Activated effector memory CD4-positive, alpha-beta T cell treated with Interleukin-2 at 50 U/mL for 16 hours (primary cell): ENCODE results near the gene CLIP3.
"Not testable (repeated sequence)": the region's sequence is repeated elsewhere in the genome, so short reads cannot be mapped to it uniquely, and the experiment has no call there.

Experiments
- DNase-seq: peaks from one replicate; pipeline ENCODE4 v3.0.0-alpha.2; 2020

Gene CLIP3

DNA sequence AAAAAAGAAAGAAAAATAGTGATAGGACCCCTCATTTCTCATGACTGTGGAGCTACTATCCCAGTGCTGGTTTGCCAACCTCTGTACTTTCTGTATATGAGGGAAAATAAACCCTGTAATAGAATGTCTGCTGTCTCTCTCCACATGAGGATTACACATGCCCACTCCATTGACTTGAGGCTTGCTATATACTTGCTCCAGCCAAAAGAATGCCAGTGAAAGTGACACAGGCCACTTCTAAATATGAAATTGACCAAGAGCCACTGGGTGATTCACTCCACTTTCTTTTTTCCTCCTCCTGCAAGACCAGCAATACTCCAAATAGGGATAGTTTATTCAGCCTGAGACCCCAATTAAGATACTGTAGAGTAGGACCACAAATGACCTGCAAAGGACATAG lies 15.2 kb upstream of the CLIP3 start:
- DNase-seq, result no peak

DNA sequence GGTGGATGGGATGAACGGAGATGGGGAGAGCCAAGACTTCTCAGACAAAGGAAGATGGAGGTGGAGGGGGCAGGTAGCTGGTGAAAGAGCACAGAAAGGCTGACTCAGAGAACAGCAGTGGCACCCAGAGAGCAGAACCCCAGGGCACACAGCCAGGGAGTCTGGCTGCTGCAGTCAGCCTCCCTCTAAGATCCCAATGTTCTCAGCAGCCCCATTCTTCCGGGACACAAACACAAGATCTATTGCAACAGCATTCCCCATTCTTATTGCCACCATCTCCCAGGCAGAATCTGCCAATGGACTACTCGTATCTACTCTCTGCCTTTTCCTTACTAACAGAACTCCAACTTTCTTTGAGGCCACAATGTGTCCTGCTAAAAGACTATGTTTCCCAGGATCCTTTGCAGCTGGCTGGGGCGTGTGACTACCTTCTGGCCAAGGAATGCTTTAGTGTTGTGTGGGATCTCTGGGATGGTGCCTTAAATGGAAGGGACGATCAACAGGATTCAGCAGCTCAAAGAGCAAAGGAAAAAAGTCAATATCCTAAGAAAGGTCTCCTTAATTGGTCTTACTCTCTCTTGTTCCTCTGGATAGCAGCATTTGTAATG lies 13.9 kb upstream of the CLIP3 start:
- DNase-seq, result no peak

DNA sequence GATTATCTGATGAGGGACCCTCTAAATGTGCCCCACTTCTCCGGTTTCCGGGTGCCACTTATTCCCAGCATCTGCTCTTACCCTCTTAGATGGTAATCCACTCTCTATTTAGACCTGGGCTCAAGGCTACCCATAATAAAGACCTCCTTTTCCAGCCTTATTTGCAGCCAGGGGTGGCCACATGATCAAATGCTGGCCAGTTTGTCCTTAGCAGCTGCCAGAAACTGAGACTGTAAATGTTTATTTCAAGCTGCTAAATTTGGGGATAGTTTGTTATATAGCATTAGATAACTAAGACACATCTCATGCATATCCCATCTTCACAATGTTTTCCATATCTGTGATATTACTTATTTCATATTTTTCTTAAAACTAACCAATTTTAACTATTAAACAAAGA lies 11.3 kb upstream of the CLIP3 start:
- no peak for DNase-seq

DNA sequence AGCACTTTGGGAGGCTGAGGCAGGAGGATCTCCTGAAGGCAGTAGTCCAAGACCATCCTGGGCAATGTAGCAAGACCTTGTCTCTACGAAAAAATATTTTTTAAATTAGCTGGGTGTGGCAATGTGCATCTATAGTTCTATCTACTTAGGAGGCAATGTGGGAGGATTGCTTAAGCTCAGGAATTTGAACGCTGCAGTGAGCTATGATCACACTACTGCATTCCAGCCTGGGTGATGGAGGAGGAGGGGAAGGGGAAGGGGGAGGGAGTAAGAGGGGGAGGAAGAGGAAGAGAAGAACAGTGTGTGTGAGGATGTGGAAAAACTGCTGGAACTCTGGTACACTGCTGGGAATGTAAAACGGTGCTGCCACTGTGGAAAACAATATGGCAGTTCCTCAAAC lies 9.2 kb upstream of the CLIP3 start:
- no peak for DNase-seq

- not testable (repeated sequence) for DNase-seq
Measured at GRCh38 chr19:36041092-36041491, 8.4 kb upstream of the CLIP3 start.

DNA sequence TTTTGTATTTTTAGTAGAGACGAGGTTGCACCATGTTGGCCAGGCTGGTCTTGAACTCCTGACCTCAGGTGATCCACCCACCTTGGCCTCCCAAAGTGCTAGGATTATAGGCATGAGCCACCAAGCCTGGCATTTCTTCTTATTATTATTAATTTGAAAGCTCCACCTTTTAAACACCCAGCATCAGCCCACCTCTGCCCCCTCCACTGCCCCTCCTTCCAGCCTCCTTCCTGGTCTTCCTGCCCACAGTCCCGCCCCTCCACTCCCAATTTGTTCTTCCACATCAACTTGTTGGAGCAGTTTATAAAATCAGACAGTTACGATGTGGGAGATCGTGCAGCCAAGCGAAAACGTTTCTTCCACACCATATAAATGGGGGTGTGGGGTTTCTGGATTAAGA lies 7.8 kb upstream of the CLIP3 start:
- DNase-seq, result no peak

- DNase-seq, result no peak
Measured at GRCh38 chr19:36031308-36031707, 1.4 kb downstream of the CLIP3 start.

GRCh38 chr19:36030264-36031148 lies 2.2 kb downstream of the CLIP3 start:
- DNase-seq, result no peak

DNA sequence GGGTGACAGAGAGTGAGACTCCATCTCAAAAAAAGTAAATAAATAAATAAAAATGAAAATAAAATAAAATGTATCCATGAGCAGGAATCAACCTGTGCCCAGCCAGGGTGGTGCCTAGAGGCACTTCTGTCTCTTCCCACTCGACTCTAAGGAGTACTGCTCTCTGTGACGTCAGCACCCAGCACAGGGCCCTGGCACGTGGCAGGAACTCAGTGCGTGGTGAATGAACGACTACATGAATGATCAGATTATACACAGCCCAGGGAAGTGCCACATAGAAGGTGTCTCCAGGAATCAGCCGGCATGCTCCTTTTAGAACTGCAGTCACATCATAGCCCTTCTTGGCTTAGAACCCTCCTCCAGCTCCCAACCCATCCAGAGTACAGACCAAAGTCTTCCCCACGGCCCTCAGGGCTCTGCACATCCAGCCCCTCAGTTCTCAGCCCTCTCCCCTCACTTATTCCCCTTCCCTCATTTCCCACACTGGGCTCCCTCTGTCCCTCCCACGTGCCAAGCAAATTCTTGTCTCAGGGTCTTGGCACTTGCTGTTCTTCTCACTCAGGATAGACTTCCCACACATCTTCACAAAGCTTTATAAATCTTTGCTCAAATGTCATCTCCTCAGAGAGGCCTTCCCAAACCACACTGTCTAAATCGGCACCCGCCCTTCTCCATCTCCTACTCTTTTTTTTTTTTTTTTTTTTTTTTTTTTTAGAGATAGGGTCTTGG lies 4.2 kb downstream of the CLIP3 start:
- no peak for DNase-seq

DNA sequence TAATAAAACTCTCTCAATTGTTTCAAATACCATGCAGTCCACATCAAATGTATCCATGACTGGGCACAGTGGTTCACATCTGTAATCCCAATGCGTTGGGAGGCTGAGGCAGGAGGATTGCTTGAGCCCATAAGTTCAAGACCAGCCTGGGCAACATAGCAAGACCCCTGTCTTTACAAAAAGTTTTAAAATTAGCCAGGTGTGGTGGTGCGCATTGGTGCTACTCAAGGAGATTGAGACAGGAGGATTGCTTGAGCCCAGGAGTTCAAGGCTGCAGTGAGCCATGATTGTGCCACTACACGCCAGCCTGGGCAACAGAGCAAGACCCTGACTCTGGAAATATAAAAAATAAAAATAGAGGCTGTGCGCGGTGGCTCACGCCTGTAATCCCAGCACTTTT lies 5.0 kb downstream of the CLIP3 start:
- no peak for DNase-seq

GRCh38 chr19:36026091-36026876 lies 6.4 kb downstream of the CLIP3 start:
- DNase-seq, result no peak

GRCh38 chr19:36025541-36025940 lies 7.1 kb downstream of the CLIP3 start:
- no peak for DNase-seq

- DNase-seq, result no peak
Measured at GRCh38 chr19:36023432-36023831, 9.2 kb downstream of the CLIP3 start.

GRCh38 chr19:36019061-36019670 lies 13.5 kb downstream of the CLIP3 start:
- DNase-seq, result no peak

GRCh38 chr19:36014012-36014924 lies 18.4 kb downstream of the CLIP3 start, which contains the start of gene ALKBH6:
TSS of gene ALKBH6 (minus strand) at chr19:36014213. CDS start at chr19:36013397, 816 bp downstream.
- peak; percentile 99 for DNase-seq

GRCh38 chr19:36013280-36014011 lies 19.2 kb downstream of the CLIP3 start:
- DNase-seq, result no peak

- no peak for DNase-seq
Measured at GRCh38 chr19:36010402-36010801, 22.3 kb downstream of the CLIP3 start.

- DNase-seq, result no peak
Measured at GRCh38 chr19:36009633-36010379, 22.9 kb downstream of the CLIP3 start.

- peak; percentile 13 for DNase-seq
Measured at GRCh38 chr19:36009220-36009619, 23.5 kb downstream of the CLIP3 start.
